Stomach smooth muscle (tissue), 2 donors: ENCODE measurements around the gene RBM39.
"Not testable (repeated sequence)": the region's sequence is repeated elsewhere in the genome, so short reads cannot be mapped to it uniquely, and the experiment has no call there.

Experiments used
- H3K27ac ChIP-seq: one replicate; pipeline ENCODE4 v1.7.0; 2013; ENCODE audit warnings: mild to moderate bottlenecking, low read length, inconsistent platforms
- H3K27me3 ChIP-seq, 2 donors: one replicate each; pipeline ENCODE4 v1.7.0; 2013; ENCODE audit warnings: low read length in 2 of 2; ENCODE audit not compliant: insufficient read depth in 2 of 2, control insufficient read depth in 1 of 2
- H3K36me3 ChIP-seq, 2 donors: one replicate each; pipeline ENCODE4 v1.7.0; 2013; ENCODE audit warnings: low read length in 2 of 2; ENCODE audit not compliant: control insufficient read depth in 2 of 2, insufficient read depth in 2 of 2
- H3K4me1 ChIP-seq: one replicate; pipeline ENCODE4 v1.7.0; 2013; ENCODE audit warnings: low read length; ENCODE audit not compliant: control insufficient read depth, insufficient read depth
- H3K4me3 ChIP-seq, 2 donors: one replicate each; pipeline ENCODE4 v1.7.0; 2013; ENCODE audit warnings: low read length in 2 of 2
- H3K9ac ChIP-seq, 2 donors: one replicate each; pipeline ENCODE4 v1.7.0; 2013; ENCODE audit warnings: low read length in 2 of 2, mild to moderate bottlenecking in 1 of 2
- H3K9me3 ChIP-seq, 2 donors: one replicate each; pipeline ENCODE4 v1.7.0; 2013; ENCODE audit warnings: low read length in 2 of 2; ENCODE audit not compliant: control insufficient read depth in 2 of 2
- donor health status: healthy.
- donor health status: Pancreatic carcinoma.

Gene RBM39

DNA sequence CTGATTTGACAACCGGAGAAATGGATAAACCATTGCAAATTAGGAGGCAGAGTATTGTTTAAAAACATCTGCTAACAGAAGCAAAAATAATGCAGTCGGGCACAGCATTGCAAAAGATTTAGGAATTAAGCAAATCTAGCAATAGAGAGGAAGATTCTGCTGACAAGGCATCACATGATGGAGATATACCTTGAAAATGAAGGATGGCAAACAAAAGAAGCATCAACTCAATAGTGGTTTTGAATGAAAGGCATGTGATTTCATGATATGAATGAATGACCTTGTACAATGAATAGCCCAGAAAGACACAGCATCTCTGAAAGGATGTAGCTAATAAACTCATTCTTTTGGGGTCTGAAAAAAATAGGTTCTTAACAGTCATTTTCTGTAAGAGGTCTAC is 8.6 kb upstream of the RBM39 start:
- H3K9me3 ChIP-seq, result no peaks in the 10 kb centered on the region
- no peak overlapping the region for H3K9ac ChIP-seq
- no peaks in the 10 kb centered on the region for H3K36me3 ChIP-seq
- no peaks in the 10 kb centered on the region for H3K27me3 ChIP-seq
- H3K27ac ChIP-seq, result no peak overlapping the region
- no peaks in the 10 kb centered on the region for H3K4me1 ChIP-seq
- H3K4me3 ChIP-seq, result no peak overlapping the region

DNA sequence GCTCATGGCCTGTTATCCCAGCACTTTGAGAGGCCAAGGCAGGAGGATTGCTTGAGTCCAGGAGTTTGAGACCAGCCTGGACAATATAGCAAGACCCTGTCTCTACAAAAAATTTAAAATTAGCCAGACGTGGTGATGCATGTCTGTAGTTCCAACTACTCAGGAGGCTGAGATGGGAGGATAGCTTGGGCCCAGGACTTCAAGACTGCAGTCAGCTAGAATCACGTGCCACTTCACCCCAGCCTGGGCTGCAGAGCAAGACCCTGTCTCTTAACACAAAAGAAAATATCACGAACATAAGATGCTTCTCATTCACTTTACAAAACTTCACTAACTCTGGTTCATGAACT is 2.4 kb upstream of the RBM39 start:
- not testable (repeated sequence) for H3K9ac ChIP-seq, H3K27me3 ChIP-seq, H3K27ac ChIP-seq, H3K9me3 ChIP-seq, H3K4me3 ChIP-seq
- H3K36me3 ChIP-seq, result peaks cover 5 to 10% of the 10 kb centered on the region in 2 donors
- H3K4me1 ChIP-seq, result peaks cover 13% of the 10 kb centered on the region

DNA sequence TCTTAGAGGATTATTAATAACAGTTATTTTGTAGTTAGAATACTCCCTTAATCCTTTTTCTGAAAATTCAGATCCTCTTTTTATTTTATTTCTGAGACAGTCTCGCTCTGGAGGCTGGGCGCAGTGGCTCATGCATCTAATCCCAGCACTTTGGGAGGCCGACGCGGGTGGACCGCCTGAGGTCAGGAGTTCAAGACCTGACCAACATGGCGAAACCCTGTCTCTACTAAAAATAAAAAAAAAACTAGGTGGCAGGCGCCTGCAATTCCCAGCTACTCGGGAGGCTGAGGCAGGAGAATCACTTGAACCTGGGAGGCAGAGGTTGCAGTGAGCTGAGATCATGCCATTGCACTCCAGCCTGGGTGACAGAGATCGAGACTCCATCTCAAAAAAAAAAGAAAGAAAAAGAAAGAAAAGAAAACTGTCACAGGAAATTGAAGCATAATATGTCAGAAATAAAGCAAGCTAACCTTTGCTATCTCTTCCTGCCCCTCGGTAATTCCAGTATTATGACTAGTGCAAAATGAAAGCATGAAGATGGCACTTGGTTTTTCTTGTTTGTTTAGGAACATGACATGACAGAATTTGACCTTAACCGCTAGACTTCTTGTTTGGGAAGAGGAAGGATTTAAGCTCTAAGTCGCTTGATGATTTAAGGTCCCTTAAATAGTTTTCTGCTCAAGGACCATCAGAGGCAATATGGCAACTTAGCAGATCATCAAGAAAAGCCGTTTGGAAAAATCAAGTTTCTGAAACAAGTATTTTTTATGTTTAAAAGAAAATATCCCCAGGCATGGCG is 1.8 kb upstream of the RBM39 start:
- no peak overlapping the region for H3K4me3 ChIP-seq
- H3K9me3 ChIP-seq, result no peaks in the 10 kb centered on the region
- H3K36me3 ChIP-seq, result peaks cover 10 to 14% of the 10 kb centered on the region in 2 donors
- H3K27ac ChIP-seq, result peak overlapping the region; percentile 100
- peaks cover 18% of the 10 kb centered on the region for H3K4me1 ChIP-seq
- H3K27me3 ChIP-seq, result no peaks in the 10 kb centered on the region
- peak overlapping the region in 1 of 2 donors; percentile 98 for H3K9ac ChIP-seq

DNA sequence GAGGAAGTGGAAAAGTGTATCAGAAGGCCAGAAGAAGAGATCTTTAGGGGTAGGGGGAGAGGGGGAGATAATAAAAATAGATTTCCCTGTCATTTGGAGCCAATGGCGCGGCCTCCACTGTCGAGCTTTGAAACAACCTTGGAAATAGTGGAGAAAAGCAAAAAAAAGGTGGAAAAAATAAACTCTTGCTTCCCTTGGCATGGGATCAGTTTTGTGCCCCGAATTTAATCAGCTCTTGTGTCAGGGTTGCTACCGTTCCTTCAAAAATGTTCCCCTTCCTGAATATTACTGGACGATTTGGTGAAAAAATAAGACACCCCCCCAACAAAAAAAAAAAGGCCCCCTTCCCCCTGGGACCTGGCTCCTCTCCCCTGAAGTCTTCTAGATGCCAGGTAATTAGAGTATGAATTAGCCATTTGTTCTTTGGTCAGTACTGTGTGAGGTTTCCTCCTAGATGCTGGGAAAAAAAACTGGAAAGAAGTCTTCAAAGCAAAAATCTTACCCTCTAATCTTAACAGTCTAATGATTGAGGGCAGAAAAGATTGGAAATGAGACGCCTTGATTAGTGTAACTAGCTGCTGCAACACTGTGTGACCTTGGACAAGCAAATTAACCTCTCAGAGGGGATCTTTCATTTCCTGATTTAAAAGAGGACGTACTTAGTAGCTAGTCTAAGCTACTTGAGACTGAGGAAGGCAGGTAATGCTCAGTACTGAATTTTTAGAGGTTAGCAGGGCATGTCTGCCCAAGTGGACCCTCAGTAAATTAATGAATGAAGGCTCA is 872 bp upstream of the RBM39 start:
- Histone ChIP-seq H3K27me3 (no peaks in the 10 kb centered on the region), H3K9ac (peak overlapping the region; percentile 98 to 100), H3K4me1 (peaks cover 23% of the 10 kb centered on the region), H3K4me3 (peak overlapping the region; percentile 71 to 93), H3K27ac (peak overlapping the region; percentile 100), H3K36me3 (peaks cover 17 to 23% of the 10 kb centered on the region in 2 donors), H3K9me3 (no peaks in the 10 kb centered on the region)

DNA sequence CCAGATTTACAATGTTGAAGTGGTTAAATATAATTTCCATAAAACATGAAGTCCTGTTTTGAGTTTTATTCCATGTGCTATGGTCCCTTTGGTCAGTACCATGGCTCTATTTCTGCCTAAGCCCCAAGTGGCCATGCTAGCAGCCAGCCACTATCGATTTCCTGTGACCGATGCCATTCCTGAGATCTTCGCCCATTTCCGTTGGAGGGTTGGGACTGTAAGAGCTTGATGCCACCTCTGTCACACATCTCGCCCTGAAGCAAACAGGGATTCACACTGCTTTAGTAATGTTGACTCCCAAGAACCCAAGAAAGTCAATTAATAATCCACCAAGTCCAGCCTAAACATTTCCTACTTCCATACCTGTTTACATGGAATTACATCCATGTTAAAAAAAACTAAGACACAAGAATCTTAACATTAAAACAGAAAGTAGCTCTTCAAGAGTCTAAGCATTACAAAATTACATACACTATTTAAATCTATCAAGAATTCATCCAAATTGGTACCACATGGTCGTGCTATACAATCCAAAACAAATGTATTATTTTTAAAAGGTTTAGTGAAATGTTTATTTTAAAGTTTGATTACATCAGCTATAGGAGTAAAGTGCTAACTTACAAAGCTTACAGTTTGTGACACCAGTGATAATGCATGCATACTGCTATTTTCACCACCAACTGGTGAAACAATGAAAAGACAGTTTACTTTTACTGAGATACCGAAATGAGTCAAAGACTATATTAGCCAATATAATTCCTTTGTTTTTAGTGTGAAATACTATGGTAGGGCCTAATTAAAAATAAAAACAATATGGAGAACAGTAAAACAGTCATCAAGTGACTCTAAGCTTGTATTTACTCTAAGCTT is 2.5 kb downstream of the RBM39 start:
- Histone ChIP-seq H3K4me3 (peak overlapping the region; percentile 44 to 93), H3K4me1 (peaks cover 29% of the 10 kb centered on the region), H3K9ac (peak overlapping the region in 1 of 2 donors; percentile 31), H3K27ac (no peak overlapping the region), H3K9me3 (no peaks in the 10 kb centered on the region), H3K27me3 (no peaks in the 10 kb centered on the region), H3K36me3 (peaks cover 26 to 41% of the 10 kb centered on the region in 2 donors)

DNA sequence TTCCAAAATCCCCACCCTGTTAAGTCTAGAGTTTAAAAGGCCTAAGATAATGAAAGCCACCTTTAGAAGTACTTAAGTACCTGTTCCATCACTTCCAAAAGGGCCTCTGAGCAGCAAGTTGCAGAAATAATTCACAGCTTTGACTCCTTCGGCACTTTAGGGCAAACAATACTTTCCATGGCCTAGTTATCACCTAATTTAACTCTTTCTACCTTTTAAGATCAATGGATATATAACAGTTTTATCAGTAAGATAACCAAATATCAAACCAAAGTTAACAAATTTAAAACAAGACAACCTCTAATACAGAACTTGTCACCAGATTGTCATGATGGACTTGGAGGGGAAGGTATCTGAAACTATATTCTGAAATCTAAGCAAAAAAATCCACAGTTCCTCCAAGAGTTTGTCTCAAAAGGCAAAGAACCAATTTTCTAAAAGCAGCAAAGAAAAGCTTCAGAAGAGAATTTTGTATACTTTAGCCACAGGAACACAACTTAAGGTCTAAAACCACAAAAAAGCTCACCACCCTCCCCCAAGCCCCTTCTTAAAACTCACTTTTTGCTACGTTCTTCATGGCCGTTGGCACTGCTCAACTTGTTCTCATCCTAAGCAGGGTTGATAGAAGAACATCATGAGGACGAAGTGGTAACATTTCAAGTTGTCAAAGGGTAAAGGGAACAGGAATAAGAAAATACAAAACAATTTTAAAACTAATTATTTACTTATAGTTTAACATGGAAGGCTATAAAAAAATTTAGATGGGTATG is 3.5 kb downstream of the RBM39 start:
- peak overlapping the region; percentile 3 to 28 for H3K4me3 ChIP-seq
- no peak overlapping the region for H3K27ac ChIP-seq
- H3K4me1 ChIP-seq, result peaks cover 37% of the 10 kb centered on the region
- H3K9me3 ChIP-seq, result no peaks in the 10 kb centered on the region
- H3K36me3 ChIP-seq, result peaks cover 34 to 48% of the 10 kb centered on the region in 2 donors
- no peak overlapping the region for H3K9ac ChIP-seq
- no peaks in the 10 kb centered on the region for H3K27me3 ChIP-seq

DNA sequence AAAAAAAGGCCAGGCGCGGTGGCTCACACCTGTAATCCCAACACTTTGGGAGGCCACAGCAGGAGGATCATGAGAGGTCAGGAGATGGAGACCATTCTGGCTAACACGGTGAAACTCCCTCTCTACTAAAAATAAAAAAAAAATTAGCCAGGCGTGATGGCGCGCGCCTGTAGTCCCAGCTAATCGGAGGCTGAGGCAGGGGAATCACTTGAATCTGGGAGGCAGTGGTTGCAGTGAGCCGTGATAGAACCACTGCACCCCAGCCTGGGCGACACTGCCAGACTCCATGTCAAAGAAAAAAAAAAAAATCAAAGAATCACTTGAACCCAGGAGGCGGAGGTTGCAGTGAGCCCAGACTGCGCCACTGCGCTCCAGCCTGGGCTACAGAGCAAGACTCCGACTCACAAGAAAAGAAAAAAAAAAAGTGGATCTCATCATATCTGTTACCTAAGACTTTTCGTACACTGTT is 4.2 kb downstream of the RBM39 start:
- Histone ChIP-seq H3K4me1 (peaks cover 33% of the 10 kb centered on the region), H3K9ac (no peak overlapping the region), H3K27me3 (no peaks in the 10 kb centered on the region), H3K36me3 (peaks cover 40 to 53% of the 10 kb centered on the region in 2 donors), H3K27ac (no peak overlapping the region), H3K9me3 (no peaks in the 10 kb centered on the region), H3K4me3 (peak overlapping the region; percentile 3 to 28)

DNA sequence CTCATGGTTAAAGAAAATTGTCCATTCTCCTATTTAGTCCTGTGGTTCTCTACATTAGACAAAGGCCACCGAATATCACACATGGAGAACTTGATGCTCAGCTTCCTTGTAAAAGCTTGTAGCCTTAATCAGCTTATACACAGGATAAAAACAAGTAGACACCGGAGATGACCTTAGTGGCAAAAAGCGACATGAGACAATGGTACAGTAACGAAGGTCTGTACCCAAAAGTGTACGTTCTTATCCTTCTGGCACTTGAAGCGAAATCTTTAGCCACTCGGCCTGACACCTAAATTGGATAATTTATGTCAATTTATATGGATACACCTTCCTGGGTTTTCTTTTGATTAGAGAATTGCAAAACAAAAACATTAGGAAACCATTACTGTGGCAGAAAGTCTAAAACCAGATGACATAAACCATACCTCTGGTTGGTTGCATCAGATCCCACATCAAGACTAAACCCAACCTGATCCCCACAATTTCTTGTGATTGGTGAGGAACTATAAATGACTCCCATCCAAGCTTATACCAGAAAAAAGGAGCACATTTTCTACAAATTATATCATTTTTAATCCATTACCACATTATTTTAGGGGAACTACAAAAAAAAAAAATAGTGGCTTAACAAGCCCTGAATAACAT is 6.1 kb downstream of the RBM39 start:
- Histone ChIP-seq H3K9ac (no peak overlapping the region), H3K9me3 (no peaks in the 10 kb centered on the region), H3K27ac (no peak overlapping the region), H3K27me3 (no peaks in the 10 kb centered on the region), H3K4me1 (peaks cover 36% of the 10 kb centered on the region), H3K4me3 (peak overlapping the region in 1 of 2 donors; percentile 50), H3K36me3 (peaks cover 44 to 66% of the 10 kb centered on the region in 2 donors)

DNA sequence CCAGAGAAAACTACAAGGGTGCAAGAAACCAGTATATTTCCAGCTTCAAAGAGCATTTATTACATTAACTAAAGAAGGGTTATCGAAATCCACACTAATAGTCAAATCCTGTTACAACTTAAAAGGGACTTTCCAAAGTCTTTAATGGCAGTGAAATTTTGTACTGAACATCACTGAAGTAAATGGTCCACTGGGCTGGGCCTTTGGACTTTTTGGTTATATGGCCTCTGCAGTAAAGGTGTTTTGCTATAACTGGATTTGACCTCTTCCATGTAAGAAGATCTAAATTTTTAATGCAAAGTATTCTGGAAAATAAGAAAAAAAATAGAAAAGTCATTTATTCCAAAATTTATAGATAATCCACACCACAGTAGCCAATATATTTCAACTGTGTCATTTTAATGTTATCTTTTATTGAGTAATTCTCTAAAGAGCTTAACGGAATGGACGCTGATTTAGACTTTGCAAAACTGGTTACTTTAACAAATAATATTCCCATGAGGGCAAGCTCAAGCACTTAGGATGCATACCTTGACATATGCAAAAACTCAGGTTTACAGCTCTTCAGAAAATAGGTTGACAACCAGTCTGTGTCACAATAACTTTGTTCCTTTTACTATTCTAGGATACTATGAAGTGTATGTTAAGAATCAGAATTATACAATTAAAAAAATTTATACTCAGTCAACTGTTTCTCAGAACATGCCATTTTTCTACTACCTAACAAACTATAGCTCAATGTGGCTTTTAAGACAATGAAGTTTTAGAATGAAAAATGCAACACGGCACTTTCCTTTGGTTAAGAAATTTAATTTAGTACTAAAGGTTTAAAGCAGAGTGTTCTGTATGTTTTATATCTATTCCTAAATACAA is 7.0 kb downstream of the RBM39 start:
- no peaks in the 10 kb centered on the region for H3K27me3 ChIP-seq
- H3K27ac ChIP-seq, result no peak overlapping the region
- H3K9me3 ChIP-seq, result no peaks in the 10 kb centered on the region
- H3K4me3 ChIP-seq, result no peak overlapping the region
- H3K4me1 ChIP-seq, result peaks cover 31% of the 10 kb centered on the region
- H3K36me3 ChIP-seq, result peaks cover 51 to 67% of the 10 kb centered on the region in 2 donors
- H3K9ac ChIP-seq, result no peak overlapping the region
